GM04504 (cell line): ENCODE data around the gene LGI1.
"Not testable (repeated sequence)": the region's sequence is repeated elsewhere in the genome, so short reads cannot be mapped to it uniquely, and the experiment has no call there.

Experiments
- DNase-seq: peaks from one replicate; pipeline ENCODE4 v3.0.0-alpha.2; 2012; ENCODE audit warnings: low read depth

The LGI1 gene

GRCh38 chr10:93807371-93807770 is 49.6 kb downstream of the LGI1 start:
- DNase-seq = no peak

- no peak for DNase-seq
Observed at GRCh38 chr10:93812659-93813338, 55.1 kb downstream of the LGI1 start.

GRCh38 chr10:93813507-93814465 is 56.0 kb downstream of the LGI1 start:
- DNase-seq = no peak

- DNase-seq = no peak
Observed at GRCh38 chr10:93815304-93816096, 57.8 kb downstream of the LGI1 start.

- peak; percentile 63 for DNase-seq
Observed at GRCh38 chr10:93816123-93816747, 58.5 kb downstream of the LGI1 start.

GRCh38 chr10:93818086-93818485 is 60.4 kb downstream of the LGI1 start:
- no peak for DNase-seq

- DNase-seq = no peak
Observed at GRCh38 chr10:93819520-93819919, 61.8 kb downstream of the LGI1 start.

GRCh38 chr10:93820434-93820833 is 62.7 kb downstream of the LGI1 start:
- DNase-seq = no peak

GRCh38 chr10:93821051-93821772 is 63.5 kb downstream of the LGI1 start:
- peak; percentile 35 for DNase-seq

GRCh38 chr10:93826355-93826754 is 68.6 kb downstream of the LGI1 start:
- no peak for DNase-seq

- DNase-seq = no peak
Observed at GRCh38 chr10:93827056-93827804, 69.5 kb downstream of the LGI1 start.

GRCh38 chr10:93831065-93831464 is 73.3 kb downstream of the LGI1 start:
- DNase-seq = not testable (repeated sequence)

- no peak for DNase-seq
Observed at GRCh38 chr10:93835770-93836169, 78.0 kb downstream of the LGI1 start.

GRCh38 chr10:93837822-93838221 is 80.1 kb downstream of the LGI1 start:
- no peak for DNase-seq

GRCh38 chr10:93838278-93838677 is 80.5 kb downstream of the LGI1 start:
- no peak for DNase-seq

GRCh38 chr10:93841961-93842360 is 84.2 kb downstream of the LGI1 start:
- DNase-seq = no peak

GRCh38 chr10:93844979-93845626 is 87.4 kb downstream of the LGI1 start:
- DNase-seq = no peak
